Epithelial cell of proximal tubule (primary cell): ENCODE results near the gene ZNF506. TPM values are rescaled to one million over a fixed set of nuclear protein-coding genes. Genes with fewer than 3 reads are reported as not detected.

Experiments
- DNase-seq: peaks from one replicate; pipeline ENCODE4 v3.0.0-alpha.2; 2011; ENCODE audit warnings: low read depth
- H3K4me3 ChIP-seq: 2 replicates; pipeline ENCODE4 v1.5.1; 2011; ENCODE audit warnings: low read depth, mild to moderate bottlenecking, low read length
- CTCF ChIP-seq: conservative IDR thresholded peaks from 2 replicates; pipeline ENCODE4 v1.5.1; 2012; ENCODE audit warnings: low read depth, mild to moderate bottlenecking, low read length
- total RNA-seq: library from RNA; depleted of rRNA; stranded (reverse); fragments of >200 nt; gene quantifications from 2 replicates; pipeline ENCODE4 v1.2.3, GENCODE V29; 2015

Gene ZNF506
- total RNA-seq, 1 donor from 2014 or later: 10.4 TPM

DNA sequence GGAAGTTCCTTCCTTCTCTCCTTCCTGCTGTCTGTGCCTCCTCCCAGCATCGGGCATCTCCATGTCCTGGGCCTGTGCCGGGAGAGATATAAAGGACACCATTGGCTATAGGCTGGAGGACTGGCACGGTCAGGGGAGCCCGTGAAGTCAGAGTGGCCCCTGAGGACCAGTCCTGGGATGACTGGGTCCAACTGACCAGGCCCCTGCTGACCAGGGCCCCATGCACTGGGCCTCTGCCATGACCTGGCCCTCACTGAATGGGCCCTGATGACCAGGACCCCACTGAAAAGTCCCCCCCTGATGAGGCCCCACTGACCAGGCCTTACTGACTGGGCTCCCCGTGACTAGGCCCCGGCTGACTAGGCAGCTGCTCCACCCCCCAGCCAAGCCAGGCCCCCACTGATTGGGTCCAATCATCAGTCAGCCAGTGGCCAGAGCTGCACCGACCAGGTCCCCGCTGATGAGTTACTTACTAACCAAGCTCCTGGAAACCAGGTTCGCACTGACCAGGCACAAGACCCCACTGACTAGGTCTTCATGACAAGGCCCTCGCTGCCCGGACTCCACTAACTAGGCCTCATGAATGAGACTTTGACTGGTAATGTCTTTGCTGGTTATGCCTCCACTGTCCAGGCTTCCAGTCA lies 68.7 kb downstream of the ZNF506 start:
- DNase-seq: no peak
- no peak for TF ChIP-seq CTCF
- no peak overlapping the region for H3K4me3 ChIP-seq

- TF ChIP-seq CTCF: no peak
- DNase-seq: no peak
Observed at GRCh38 chr19:19751846-19752245, 69.7 kb downstream of the ZNF506 start.

DNA sequence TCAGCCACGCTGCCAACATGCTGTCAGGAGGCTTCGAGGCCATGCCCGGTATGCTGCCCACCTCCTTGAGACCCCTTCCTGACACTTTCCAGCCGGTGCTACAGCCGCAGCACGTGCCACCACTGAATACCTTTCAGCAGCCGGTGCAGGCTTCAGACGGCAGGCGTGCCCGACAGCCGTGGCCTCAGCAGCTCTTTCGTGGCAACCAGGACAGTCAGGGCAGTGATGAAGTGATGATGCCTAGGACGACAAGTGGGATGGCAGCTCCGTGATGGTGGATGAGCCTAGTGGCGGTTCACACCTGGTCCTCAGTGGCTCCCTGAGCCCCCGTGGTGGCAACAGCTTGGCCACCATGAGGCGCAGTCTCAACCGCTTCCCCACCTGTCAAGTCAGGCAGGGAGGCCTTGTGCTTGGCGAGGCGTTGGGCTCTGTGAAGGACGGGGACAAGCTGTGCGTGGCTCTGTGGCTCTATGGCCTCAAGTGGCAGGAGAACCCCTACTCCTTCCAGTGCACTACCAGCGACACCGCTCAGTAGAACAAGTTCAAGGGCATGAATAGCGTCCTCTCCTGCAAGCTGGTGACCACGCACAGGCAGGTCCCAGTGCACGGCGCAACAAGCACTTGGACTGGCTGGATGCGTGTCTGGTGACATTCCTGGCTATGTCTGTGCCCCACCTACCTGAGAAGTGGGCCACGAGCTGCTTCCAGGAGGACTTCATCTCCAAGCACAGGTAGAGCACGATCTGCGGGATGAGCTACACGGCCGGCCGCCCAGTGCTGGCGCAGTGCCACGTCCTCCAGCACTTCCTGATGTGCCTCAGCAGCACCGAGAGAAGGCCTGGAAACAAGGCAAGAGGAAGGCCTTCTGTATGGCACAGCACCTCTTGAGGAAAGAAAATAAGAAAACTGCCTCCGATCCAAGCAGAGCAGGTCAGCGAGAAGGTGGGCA lies 70.4 kb downstream of the ZNF506 start:
- no peak for DNase-seq
- H3K4me3 ChIP-seq: no peak overlapping the region
- no peak for TF ChIP-seq CTCF

More at GRCh38 chr19:19751846-19752245, 69.7 kb downstream of the ZNF506 start:
- H3K4me3 ChIP-seq: no peak overlapping the region

- no peak for DNase-seq
Observed at GRCh38 chr19:19749908-19750841, 71.4 kb downstream of the ZNF506 start.

DNA sequence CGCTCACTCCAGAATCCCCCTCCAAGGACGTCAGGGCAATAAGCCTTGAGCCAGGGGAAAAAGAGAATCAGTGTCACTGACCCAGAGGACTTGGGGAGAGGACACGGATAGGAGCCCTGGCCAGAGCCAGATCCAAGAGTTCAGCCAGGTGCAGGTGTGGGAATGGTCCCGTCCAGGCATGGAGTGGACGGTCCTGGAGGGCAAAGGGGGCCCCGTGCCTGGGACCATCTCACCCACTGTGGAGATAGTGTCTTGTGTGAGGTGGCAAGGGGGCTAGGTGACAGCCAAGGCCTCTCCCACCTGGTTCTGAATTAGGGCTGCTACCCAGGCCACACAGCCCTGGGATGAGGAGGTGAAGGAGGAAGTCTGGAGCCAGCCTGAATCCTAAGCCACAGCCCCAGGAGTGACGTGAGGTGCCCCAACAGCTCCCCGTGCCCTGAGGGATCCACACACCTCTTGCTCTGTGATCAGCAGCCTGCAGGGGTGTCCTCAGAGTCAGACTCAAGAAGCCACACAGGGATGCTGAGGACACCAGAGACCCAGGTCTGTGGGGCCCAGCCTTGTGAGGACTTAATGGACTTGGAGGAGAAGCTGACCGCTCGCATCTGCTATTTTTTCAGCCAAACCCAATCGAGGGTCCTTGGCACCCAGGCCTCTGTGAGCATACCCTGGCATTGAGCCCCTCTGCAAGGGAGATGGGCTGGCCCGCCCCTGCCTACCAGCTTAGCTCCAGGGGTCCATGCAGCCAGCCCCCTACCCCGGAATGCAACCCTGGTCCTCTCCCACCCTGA lies 72.2 kb downstream of the ZNF506 start:
- H3K4me3 ChIP-seq: no peak overlapping the region
- TF ChIP-seq CTCF: no peak
- DNase-seq: no peak

More at GRCh38 chr19:19749908-19750841, 71.4 kb downstream of the ZNF506 start:
- no peak overlapping the region for H3K4me3 ChIP-seq
- no peak for TF ChIP-seq CTCF

DNA sequence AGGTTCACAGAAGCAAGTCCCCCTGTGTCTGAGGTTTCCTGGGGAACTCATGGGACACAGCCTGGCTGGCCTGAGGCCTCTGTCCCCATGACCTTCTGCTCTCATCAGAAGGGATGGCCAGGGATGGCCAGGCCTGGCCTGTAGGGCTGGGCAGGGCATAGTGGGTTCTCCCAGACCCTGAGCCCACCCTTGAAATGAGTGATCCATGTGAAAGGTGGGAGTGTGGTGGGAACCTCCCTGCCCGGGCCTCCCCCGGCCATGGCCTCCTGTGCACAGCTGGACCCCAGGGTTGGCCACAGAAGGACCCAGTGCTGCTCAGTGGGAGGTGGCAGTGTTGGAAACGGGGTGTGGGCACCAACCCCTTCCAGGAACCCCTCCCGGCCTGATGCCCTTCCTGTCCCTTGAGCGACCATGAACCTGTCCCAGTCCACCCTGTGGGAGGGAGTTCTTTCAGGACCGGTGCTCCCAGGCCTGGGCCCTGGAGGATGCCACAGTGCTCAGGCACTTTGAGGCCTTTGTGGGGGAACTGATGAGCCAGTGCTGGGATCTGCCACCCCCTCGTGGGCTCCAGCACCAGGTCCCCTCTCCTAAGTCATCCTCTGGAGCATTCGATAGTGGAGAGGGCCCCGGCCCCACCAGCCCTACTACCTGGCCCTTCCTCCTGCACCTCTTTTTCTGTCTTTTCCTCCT lies 73.2 kb downstream of the ZNF506 start:
- TF ChIP-seq CTCF: no peak
- no peak overlapping the region for H3K4me3 ChIP-seq
- no peak for DNase-seq
